ENCODE data around the gene DSCAM.

GRCh38 chr21:40235528-40235927 is 611.4 kb downstream of the DSCAM start:
- no peak for TF ChIP-seq POLR2A (IDR thresholded peaks at IDR 0.05)
- no peak for TF ChIP-seq CTCF (IDR thresholded peaks at IDR 0.05)
